ENCODE measurements around the gene SEC14L6. TPM values are rescaled to one million over a fixed set of nuclear protein-coding genes. Genes with fewer than 3 reads are reported as not detected.
"Not testable (repeated sequence)": the region's sequence is repeated elsewhere in the genome, so short reads cannot be mapped to it uniquely, and the experiment has no call there.

SEC14L6 gene
- polyA plus RNA-seq, 3 donors, result not detected

- H3K4me2 ChIP-seq (replicated peaks; ENCODE audit: extremely low read depth, low read length, poor library complexity, severe bottlenecking), result no peak overlapping the region
- no peaks in the 10 kb centered on the region for H3K36me3 ChIP-seq (replicated peaks in 1 of 2; ENCODE audit: control insufficient read depth in 1 of 2, insufficient read depth in 2 of 2, low read length in 2 of 2)
- no peaks in the 10 kb centered on the region for H3K79me2 ChIP-seq (ENCODE audit: insufficient read depth, low read length)
- H3K9me3 ChIP-seq (replicated peaks in 1 of 2; ENCODE audit: control insufficient read depth in 1 of 2, insufficient read depth in 1 of 2, low read length in 2 of 2), result no peaks in the 10 kb centered on the region
- Mint-ChIP-seq H3K4me3 (peak overlapping the region in 1 of 2 donors; percentile 78), H3K36me3 (peaks cover 0 to 3% of the 10 kb centered on the region in 2 donors), H3K9me3 (peaks cover 0 to 3% (median 2%) of the 10 kb centered on the region in 7 donors), H3K27me3 (ENCODE audit: low read depth in 3 of 3) (peaks cover 41 to 46% (median 45%) of the 10 kb centered on the region in 3 donors), H3K4me1 (peaks cover 4% of the 10 kb centered on the region), H3K27ac (no peak overlapping the region)
- DNase-seq, result no peak
- no peak for TF ChIP-seq CTCF (IDR thresholded peaks at IDR 0.05)
- peak overlapping the region; percentile 35 for H2AFZ ChIP-seq (ENCODE audit: insufficient read depth, low read depth, low read length, poor library complexity, severe bottlenecking)
- no peak overlapping the region for H3K9ac ChIP-seq (ENCODE audit: insufficient read depth, low read length, poor library complexity, severe bottlenecking)
- H3K27ac ChIP-seq (ENCODE audit: low read depth in 1 of 2, low read length in 2 of 2), result no peak overlapping the region
- intact Hi-C loops (cut with micrococcal nuclease), result no loop called here
- H3K27me3 ChIP-seq (ENCODE audit: control insufficient read depth in 2 of 2, insufficient read depth in 2 of 2, low read length in 2 of 2), result peaks cover 12 to 37% of the 10 kb centered on the region in 2 donors
- no peaks in the 10 kb centered on the region for H4K20me1 ChIP-seq (ENCODE audit: insufficient read depth, low read length)
- H3K4me1 ChIP-seq (ENCODE audit: control insufficient read depth in 1 of 2, insufficient read depth in 2 of 2, low read length in 2 of 2), result no peaks in the 10 kb centered on the region
- WGBS (ENCODE audit: insufficient coverage), result 3% methylated on average over 60 of the region's 64 CpGs
- H3K4me3 ChIP-seq (replicated peaks in 1 of 3; ENCODE audit: low read depth in 2 of 3, low read length in 3 of 3), result no peak overlapping the region
Measured at GRCh38 chr22:30541961-30542810, 4.4 kb downstream of the SEC14L6 start.

- peaks cover 41 to 45% (median 45%) of the 10 kb centered on the region in 3 donors for H3K27me3 Mint-ChIP-seq (ENCODE audit: low read depth in 3 of 3)
- WGBS (ENCODE audit: insufficient coverage), result 86% methylated on average over 2 of the region's 3 CpGs
Measured at GRCh38 chr22:30541511-30541910, 5.0 kb downstream of the SEC14L6 start.

More at GRCh38 chr22:30541511-30541910, 5.0 kb downstream of the SEC14L6 start:
- intact Hi-C loops (cut with micrococcal nuclease); H3K4me1 ChIP-seq (ENCODE audit: control insufficient read depth in 1 of 2, insufficient read depth in 2 of 2, low read length in 2 of 2); H3K4me2 ChIP-seq (replicated peaks; ENCODE audit: extremely low read depth, low read length, poor library complexity, severe bottlenecking); H3K36me3 ChIP-seq (replicated peaks in 1 of 2; ENCODE audit: control insufficient read depth in 1 of 2, insufficient read depth in 2 of 2, low read length in 2 of 2); H3K4me1 Mint-ChIP-seq; H3K9me3 Mint-ChIP-seq; H3K79me2 ChIP-seq (ENCODE audit: insufficient read depth, low read length); H3K4me3 ChIP-seq (replicated peaks in 1 of 3; ENCODE audit: low read depth in 2 of 3, low read length in 3 of 3); H3K9ac ChIP-seq (ENCODE audit: insufficient read depth, low read length, poor library complexity, severe bottlenecking); H2AFZ ChIP-seq (ENCODE audit: insufficient read depth, low read depth, low read length, poor library complexity, severe bottlenecking); H3K27ac ChIP-seq (ENCODE audit: low read depth in 1 of 2, low read length in 2 of 2); H3K9me3 ChIP-seq (replicated peaks in 1 of 2; ENCODE audit: control insufficient read depth in 1 of 2, insufficient read depth in 1 of 2, low read length in 2 of 2); H3K36me3 Mint-ChIP-seq; H4K20me1 ChIP-seq (ENCODE audit: insufficient read depth, low read length); DNase-seq: not testable (repeated sequence)
- Mint-ChIP-seq H3K4me3 (peak overlapping the region in 1 of 2 donors; percentile 71), H3K27ac (peak overlapping the region in 1 of 7 donors; percentile 3)
- peaks cover 12 to 37% of the 10 kb centered on the region in 2 donors for H3K27me3 ChIP-seq (ENCODE audit: control insufficient read depth in 2 of 2, insufficient read depth in 2 of 2, low read length in 2 of 2)

All from CD14-positive monocyte (primary cell).